ENCODE data around the gene TMEM135.
A peak's percentile ranks its signal among the peaks of the same experiment; 100 is the strongest.
"Not testable (repeated sequence)": the region's sequence is repeated elsewhere in the genome, so short reads cannot be mapped to it uniquely, and the experiment has no call there.

The TMEM135 gene

GRCh38 chr11:87101956-87102580 lies 64.3 kb downstream of the TMEM135 start:
- Histone ChIP-seq H3K4me1 (ENCODE audit: control insufficient read depth, insufficient read depth, low read depth, low read length) (no peaks in the 10 kb centered on the region), H2AFZ (ENCODE audit: low read depth, low read length) (no peak overlapping the region), H2BK120ac (ENCODE audit: low read depth, low read length) (no peak overlapping the region), H3K79me1 (replicated peaks; ENCODE audit: low read length, poor library complexity, severe bottlenecking) (peaks cover 11% of the 10 kb centered on the region), H3K23ac (ENCODE audit: low read length in 2 of 2) (no peak overlapping the region), H3K4me3 (ENCODE audit: insufficient read depth in 1 of 2, low read depth in 1 of 2, low read length in 2 of 2) (no peak overlapping the region), H3K14ac (ENCODE audit: low read length in 2 of 2) (no peak overlapping the region), H2AK5ac (ENCODE audit: low read length, severe bottlenecking) (no peak overlapping the region), H2BK5ac (ENCODE audit: low read depth, low read length, poor library complexity, severe bottlenecking) (no peak overlapping the region), H2BK12ac (ENCODE audit: low read length in 2 of 2) (no peak overlapping the region), H3K9me3 (ENCODE audit: control insufficient read depth, low read length) (no peaks in the 10 kb centered on the region), H4K91ac (ENCODE audit: low read length) (no peak overlapping the region), H2BK15ac (ENCODE audit: low read depth, poor library complexity, severe bottlenecking) (no peak overlapping the region), H3K27me3 (ENCODE audit: control insufficient read depth in 1 of 2, insufficient read depth in 1 of 2, low read length in 2 of 2) (no peaks in the 10 kb centered on the region), H4K8ac (ENCODE audit: low read length) (no peak overlapping the region), H3K9ac (ENCODE audit: low read length) (no peak overlapping the region), H3K4ac (ENCODE audit: low read depth in 1 of 2, low read length in 2 of 2) (no peak overlapping the region), H3K4me2 (ENCODE audit: low read length, poor library complexity, severe bottlenecking) (no peak overlapping the region), H3K36me3 (ENCODE audit: control insufficient read depth in 1 of 2, insufficient read depth in 2 of 2, low read depth in 1 of 2, low read length in 2 of 2) (peaks cover under 1 to 26% of the 10 kb centered on the region in 2 experiments), H3K27ac (ENCODE audit: low read length, poor library complexity, severe bottlenecking) (no peak overlapping the region), H3K18ac (ENCODE audit: low read depth in 1 of 2, low read length in 2 of 2) (no peak overlapping the region)
- 100% methylated on average over 3 of the region's 4 CpGs for WGBS
- DNase-seq: no peak

- H2BK5ac ChIP-seq (ENCODE audit: low read depth, low read length, poor library complexity, severe bottlenecking); H2BK12ac ChIP-seq (ENCODE audit: low read length in 2 of 2); H3K4me1 ChIP-seq (ENCODE audit: control insufficient read depth, insufficient read depth, low read depth, low read length); H4K91ac ChIP-seq (ENCODE audit: low read length); H2BK15ac ChIP-seq (ENCODE audit: low read depth, poor library complexity, severe bottlenecking); H3K4ac ChIP-seq (ENCODE audit: low read depth in 1 of 2, low read length in 2 of 2); H3K4me2 ChIP-seq (ENCODE audit: low read length, poor library complexity, severe bottlenecking); H3K23ac ChIP-seq (ENCODE audit: low read length in 2 of 2); H3K9ac ChIP-seq (ENCODE audit: low read length); H2BK120ac ChIP-seq (ENCODE audit: low read depth, low read length); H3K4me3 ChIP-seq (ENCODE audit: insufficient read depth in 1 of 2, low read depth in 1 of 2, low read length in 2 of 2); H3K9me3 ChIP-seq (ENCODE audit: control insufficient read depth, low read length); H3K27me3 ChIP-seq (ENCODE audit: control insufficient read depth in 1 of 2, insufficient read depth in 1 of 2, low read length in 2 of 2); H2AFZ ChIP-seq (ENCODE audit: low read depth, low read length); H3K18ac ChIP-seq (ENCODE audit: low read depth in 1 of 2, low read length in 2 of 2); H2AK5ac ChIP-seq (ENCODE audit: low read length, severe bottlenecking); H4K8ac ChIP-seq (ENCODE audit: low read length); H3K14ac ChIP-seq (ENCODE audit: low read length in 2 of 2); H3K27ac ChIP-seq (ENCODE audit: low read length, poor library complexity, severe bottlenecking): not testable (repeated sequence)
- peak; percentile 47 for DNase-seq
- WGBS: 80% methylated on average over 1 of the region's 1 CpG
- Histone ChIP-seq H3K36me3 (ENCODE audit: control insufficient read depth in 1 of 2, insufficient read depth in 2 of 2, low read depth in 1 of 2, low read length in 2 of 2) (peaks cover 0 to 19% of the 10 kb centered on the region in 2 experiments), H3K79me1 (replicated peaks; ENCODE audit: low read length, poor library complexity, severe bottlenecking) (peaks cover 14% of the 10 kb centered on the region)
These were observed 68.1 kb downstream of the TMEM135 start for GRCh38 chr11:87105826-87106225.

GRCh38 chr11:87107379-87107778 lies 69.6 kb downstream of the TMEM135 start:
- H2BK15ac ChIP-seq (ENCODE audit: low read depth, poor library complexity, severe bottlenecking); H3K4me2 ChIP-seq (ENCODE audit: low read length, poor library complexity, severe bottlenecking): not testable (repeated sequence)
- H3K36me3 ChIP-seq (ENCODE audit: control insufficient read depth in 1 of 2, insufficient read depth in 2 of 2, low read depth in 1 of 2, low read length in 2 of 2): peaks cover 0 to 13% of the 10 kb centered on the region in 2 experiments

GRCh38 chr11:87110443-87111131 lies 72.9 kb downstream of the TMEM135 start:
- H3K9ac ChIP-seq (ENCODE audit: low read length): no peak overlapping the region
- H2BK5ac ChIP-seq (ENCODE audit: low read depth, low read length, poor library complexity, severe bottlenecking): no peak overlapping the region
- WGBS: 100% methylated on average over 1 of the region's 3 CpGs
- no peak for DNase-seq
- no peak overlapping the region for H3K4me2 ChIP-seq (ENCODE audit: low read length, poor library complexity, severe bottlenecking)
- H3K36me3 ChIP-seq (ENCODE audit: control insufficient read depth in 1 of 2, insufficient read depth in 2 of 2, low read depth in 1 of 2, low read length in 2 of 2): no peaks in the 10 kb centered on the region
- no peak overlapping the region for H3K23ac ChIP-seq (ENCODE audit: low read length in 2 of 2)
- peaks cover 7% of the 10 kb centered on the region for H3K79me1 ChIP-seq (replicated peaks; ENCODE audit: low read length, poor library complexity, severe bottlenecking)
- H3K27me3 ChIP-seq (ENCODE audit: control insufficient read depth in 1 of 2, insufficient read depth in 1 of 2, low read length in 2 of 2): no peaks in the 10 kb centered on the region
- no peak overlapping the region for H2BK15ac ChIP-seq (ENCODE audit: low read depth, poor library complexity, severe bottlenecking)
- H2AFZ ChIP-seq (ENCODE audit: low read depth, low read length): no peak overlapping the region
- H3K27ac ChIP-seq (ENCODE audit: low read length, poor library complexity, severe bottlenecking): no peak overlapping the region
- H4K8ac ChIP-seq (ENCODE audit: low read length): no peak overlapping the region
- H3K9me3 ChIP-seq (ENCODE audit: control insufficient read depth, low read length): no peaks in the 10 kb centered on the region
- H2AK5ac ChIP-seq (ENCODE audit: low read length, severe bottlenecking): no peak overlapping the region
- no peak overlapping the region for H2BK12ac ChIP-seq (ENCODE audit: low read length in 2 of 2)
- H3K14ac ChIP-seq (ENCODE audit: low read length in 2 of 2): no peak overlapping the region
- no peak overlapping the region for H3K4ac ChIP-seq (ENCODE audit: low read depth in 1 of 2, low read length in 2 of 2)
- no peak overlapping the region for H3K4me3 ChIP-seq (ENCODE audit: insufficient read depth in 1 of 2, low read depth in 1 of 2, low read length in 2 of 2)
- H3K18ac ChIP-seq (ENCODE audit: low read depth in 1 of 2, low read length in 2 of 2): no peak overlapping the region
- no peak overlapping the region for H2BK120ac ChIP-seq (ENCODE audit: low read depth, low read length)
- H3K4me1 ChIP-seq (ENCODE audit: control insufficient read depth, insufficient read depth, low read depth, low read length): no peaks in the 10 kb centered on the region
- no peak overlapping the region for H4K91ac ChIP-seq (ENCODE audit: low read length)

More at GRCh38 chr11:87107379-87107778, 69.6 kb downstream of the TMEM135 start:
- not testable (repeated sequence) for H2AFZ ChIP-seq (ENCODE audit: low read depth, low read length); H2AK5ac ChIP-seq (ENCODE audit: low read length, severe bottlenecking); H3K4ac ChIP-seq (ENCODE audit: low read depth in 1 of 2, low read length in 2 of 2); H3K27ac ChIP-seq (ENCODE audit: low read length, poor library complexity, severe bottlenecking); H2BK120ac ChIP-seq (ENCODE audit: low read depth, low read length); H3K27me3 ChIP-seq (ENCODE audit: control insufficient read depth in 1 of 2, insufficient read depth in 1 of 2, low read length in 2 of 2); H3K18ac ChIP-seq (ENCODE audit: low read depth in 1 of 2, low read length in 2 of 2); H3K9ac ChIP-seq (ENCODE audit: low read length); H4K8ac ChIP-seq (ENCODE audit: low read length); H2BK12ac ChIP-seq (ENCODE audit: low read length in 2 of 2); H2BK5ac ChIP-seq (ENCODE audit: low read depth, low read length, poor library complexity, severe bottlenecking); H3K9me3 ChIP-seq (ENCODE audit: control insufficient read depth, low read length); H4K91ac ChIP-seq (ENCODE audit: low read length); H3K14ac ChIP-seq (ENCODE audit: low read length in 2 of 2); DNase-seq; H3K4me3 ChIP-seq (ENCODE audit: insufficient read depth in 1 of 2, low read depth in 1 of 2, low read length in 2 of 2); H3K23ac ChIP-seq (ENCODE audit: low read length in 2 of 2); H3K4me1 ChIP-seq (ENCODE audit: control insufficient read depth, insufficient read depth, low read depth, low read length)
- WGBS: no CpG with 5 or more reads among the region's 3 CpGs
- peaks cover 12% of the 10 kb centered on the region for H3K79me1 ChIP-seq (replicated peaks; ENCODE audit: low read length, poor library complexity, severe bottlenecking)

Data from mesenchymal stem cell (in vitro differentiated cells and primary cell).